ENCODE results near the gene SMIM23.

SMIM23 gene

DNA sequence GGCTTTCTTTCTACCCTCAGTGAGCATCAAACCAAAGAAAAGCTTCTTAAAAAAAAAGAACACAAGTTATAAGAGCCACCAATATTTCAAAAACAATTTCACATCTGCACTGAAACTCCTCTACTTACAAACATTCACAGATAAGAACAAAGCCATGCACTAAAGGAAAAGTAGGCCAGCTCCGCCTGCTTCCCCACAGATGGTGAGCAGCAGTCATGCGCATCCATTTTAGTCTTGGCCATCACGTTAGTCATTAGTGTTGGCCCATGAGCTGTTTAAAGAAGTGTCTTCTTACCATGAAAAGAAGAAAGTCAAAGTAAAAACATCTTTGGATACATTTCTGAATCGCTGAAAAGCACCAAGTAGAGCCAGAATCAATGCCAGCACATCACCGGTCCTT, 40.0 kb upstream of the SMIM23 start (continued):
- no peak for TF ChIP-seq ZNF677 (tag by site-specific recombination; IDR thresholded peaks at IDR 0.05)

DNA sequence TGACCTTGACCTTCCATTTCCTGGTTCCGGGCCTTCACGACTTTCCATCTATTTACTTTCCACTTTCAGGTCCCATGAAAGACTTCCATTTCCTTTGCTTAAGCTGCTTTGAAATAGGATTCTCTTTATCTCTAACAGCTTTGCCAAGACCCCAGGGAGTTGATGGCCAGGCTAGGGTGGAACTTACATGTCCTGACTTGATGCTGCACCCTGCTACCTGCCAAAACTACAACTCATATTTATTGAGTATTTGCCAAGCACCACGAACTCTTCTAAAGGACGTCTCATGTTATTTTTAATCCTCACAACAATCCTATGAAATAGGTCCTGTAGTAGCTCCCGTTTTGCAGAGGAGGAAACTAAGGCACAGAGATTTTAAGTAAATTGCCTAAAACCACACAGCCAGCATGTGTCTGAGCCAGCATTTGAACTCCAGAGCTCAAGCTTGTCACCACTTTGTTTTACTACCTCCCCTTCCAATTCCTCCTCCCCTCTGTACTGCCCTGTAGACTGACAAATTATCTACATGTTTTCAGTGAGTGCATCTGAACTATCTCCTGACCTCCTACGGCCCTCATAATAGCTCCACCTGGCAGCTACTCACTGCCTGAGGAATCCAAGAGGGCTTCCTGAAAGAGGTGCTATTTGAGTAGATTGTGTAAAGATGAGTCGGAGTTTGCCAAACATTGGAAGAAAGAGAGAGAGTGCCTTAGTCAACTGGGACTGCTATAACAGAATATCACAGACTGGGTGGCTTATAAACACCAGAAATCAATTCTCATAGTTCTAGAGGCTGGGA, 38.4 kb upstream of the SMIM23 start:
- ChIA-PET CTCF (no interaction called here), POLR2A (no interaction called here)
- Histone ChIP-seq H3K27ac (ENCODE audit: extremely low read depth, low read depth, low read length) (no peak overlapping the region), H3K9me3 (ENCODE audit: control insufficient read depth, insufficient read depth, low read depth, low read length) (no peaks in the 10 kb centered on the region), H3K4me3 (ENCODE audit: low read depth, low read length) (no peak overlapping the region), H3K36me3 (ENCODE audit: control insufficient read depth in 2 of 2, insufficient read depth in 1 of 2, low read length in 2 of 2) (no peaks in the 10 kb centered on the region), H3K4me1 (ENCODE audit: control insufficient read depth, insufficient read depth, low read length) (no peaks in the 10 kb centered on the region)
- no peak for TF ChIP-seq ZNF2 (tag by site-specific recombination; IDR thresholded peaks at IDR 0.05)
- TF ChIP-seq GLI2 (tag by site-specific recombination; IDR thresholded peaks at IDR 0.05; ENCODE audit: borderline replicate concordance, low read depth), result no peak
- TF ChIP-seq GLI4 (tag by site-specific recombination; IDR thresholded peaks at IDR 0.05), result no peak
- no peak for TF ChIP-seq ZNF239 (tag by site-specific recombination; IDR thresholded peaks at IDR 0.05)
- no peak for TF ChIP-seq ZNF629 (tag by site-specific recombination; IDR thresholded peaks at IDR 0.05)
- TF ChIP-seq OSR2 (tag by site-specific recombination; IDR thresholded peaks at IDR 0.05), result no peak
- TF ChIP-seq ZNF48 (tag by site-specific recombination; IDR thresholded peaks at IDR 0.05), result no peak
- no peak for TF ChIP-seq ZNF202 (tag by site-specific recombination; IDR thresholded peaks at IDR 0.05; ENCODE audit: borderline replicate concordance)
- TF ChIP-seq ZBTB1 (tag by site-specific recombination; IDR thresholded peaks at IDR 0.05), result no peak
- TF ChIP-seq SP3 (tag by site-specific recombination; IDR thresholded peaks at IDR 0.05), result no peak
- no peak for TF ChIP-seq PRDM4 (tag by site-specific recombination; IDR thresholded peaks at IDR 0.05)
- no peak for TF ChIP-seq ZFP37 (tag by site-specific recombination; IDR thresholded peaks at IDR 0.05)
- no peak for TF ChIP-seq KLF7 (tag by site-specific recombination; IDR thresholded peaks at IDR 0.05; ENCODE audit: borderline replicate concordance)

- no peak overlapping the region for H3K27ac ChIP-seq (ENCODE audit: extremely low read depth, low read depth, low read length)
- H3K9me3 ChIP-seq (ENCODE audit: control insufficient read depth, insufficient read depth, low read depth, low read length), result no peaks in the 10 kb centered on the region
- no peaks in the 10 kb centered on the region for H3K4me1 ChIP-seq (ENCODE audit: control insufficient read depth, insufficient read depth, low read length)
- ChIA-PET CTCF (interaction anchor here (0.7 to 0.9 kb wide), 2 partner anchors 119 to 714 kb away, joined by 3 read pairs; no protein-coding TSS in a partner anchor), POLR2A (no interaction called here)
- TF ChIP-seq ZNF830 (tag by site-specific recombination; IDR thresholded peaks at IDR 0.05; ENCODE audit: low read depth), result no peak
- no peak for TF ChIP-seq KLF9 (tag by site-specific recombination; IDR thresholded peaks at IDR 0.05; ENCODE audit: low read depth)
- TF ChIP-seq ZBTB1 (tag by site-specific recombination; IDR thresholded peaks at IDR 0.05), result no peak
- no peak for TF ChIP-seq ZNF610 (tag by site-specific recombination; IDR thresholded peaks at IDR 0.05; ENCODE audit: borderline replicate concordance)
- no peak for TF ChIP-seq ZNF768 (tag by site-specific recombination; IDR thresholded peaks at IDR 0.05)
- no peak for TF ChIP-seq ZNF391 (tag by site-specific recombination; IDR thresholded peaks at IDR 0.05; ENCODE audit: borderline replicate concordance, low read depth)
- TF ChIP-seq ZNF660 (tag by site-specific recombination; IDR thresholded peaks at IDR 0.05), result no peak
- no peak for TF ChIP-seq ZBTB8A (tag by site-specific recombination; IDR thresholded peaks at IDR 0.05)
- TF ChIP-seq, protein P1, sequence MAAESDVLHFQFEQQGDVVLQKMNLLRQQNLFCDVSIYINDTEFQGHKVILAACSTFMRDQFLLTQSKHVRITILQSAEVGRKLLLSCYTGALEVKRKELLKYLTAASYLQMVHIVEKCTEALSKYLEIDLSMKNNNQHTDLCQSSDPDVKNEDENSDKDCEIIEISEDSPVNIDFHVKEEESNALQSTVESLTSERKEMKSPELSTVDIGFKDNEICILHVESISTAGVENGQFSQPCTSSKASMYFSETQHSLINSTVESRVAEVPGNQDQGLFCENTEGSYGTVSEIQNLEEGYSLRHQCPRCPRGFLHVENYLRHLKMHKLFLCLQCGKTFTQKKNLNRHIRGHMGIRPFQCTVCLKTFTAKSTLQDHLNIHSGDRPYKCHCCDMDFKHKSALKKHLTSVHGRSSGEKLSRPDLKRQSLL (tag by site-specific recombination; IDR thresholded peaks at IDR 0.05), result no peak
- H3K36me3 ChIP-seq (ENCODE audit: control insufficient read depth in 2 of 2, insufficient read depth in 1 of 2, low read length in 2 of 2), result no peaks in the 10 kb centered on the region
- H3K4me3 ChIP-seq (ENCODE audit: low read depth, low read length), result no peak overlapping the region
Measured at GRCh38 chr5:171748720-171749119, 36.9 kb upstream of the SMIM23 start.

All from HEK293 (cell line).